RCC 7860 (cell line): Measurements from ENCODE around the gene KRT16.
"Not testable (repeated sequence)": the region's sequence is repeated elsewhere in the genome, so short reads cannot be mapped to it uniquely, and the experiment has no call there.

Experiments
- DNase-seq: peaks from one replicate; pipeline ENCODE4 v3.0.0-alpha.2; 2015; ENCODE audit warnings: low spot score
- FAIRE-seq: peaks from 2 replicates; lab custom pipeline; 2012; peaks lifted over from hg19 to GRCh38; lab: Jason Lieb, UNC

The KRT16 gene

GRCh38 chr17:41586863-41587495 is 25.6 kb downstream of the KRT16 start, which contains the start of gene KRT14:
Gene KRT14 (minus strand): TSS chr17:41586895. CDS start chr17:41586834, 61 bp downstream.
- DNase-seq (no peak), FAIRE-seq (no peak)

GRCh38 chr17:41585301-41586056 is 27.1 kb downstream of the KRT16 start:
- FAIRE-seq (no peak), DNase-seq (no peak)

GRCh38 chr17:41584331-41584927 is 28.1 kb downstream of the KRT16 start:
- FAIRE-seq: not testable (repeated sequence)

GRCh38 chr17:41583137-41584127 is 29.1 kb downstream of the KRT16 start:
- FAIRE-seq (no peak), DNase-seq (no peak)

More at GRCh38 chr17:41584331-41584927, 28.1 kb downstream of the KRT16 start:
- not testable (repeated sequence) for DNase-seq

GRCh38 chr17:41582061-41582968 is 30.3 kb downstream of the KRT16 start:
- FAIRE-seq, DNase-seq: not testable (repeated sequence)

- no peak for FAIRE-seq
Measured at GRCh38 chr17:41581366-41582060, 31.1 kb downstream of the KRT16 start.

GRCh38 chr17:41580687-41581365 is 31.7 kb downstream of the KRT16 start:
- FAIRE-seq (no peak), DNase-seq (no peak)

More at GRCh38 chr17:41581366-41582060, 31.1 kb downstream of the KRT16 start:
- DNase-seq: no peak

GRCh38 chr17:41580244-41580575 is 32.4 kb downstream of the KRT16 start:
- no peak for FAIRE-seq
- no peak for DNase-seq

- FAIRE-seq: no peak
- peak; percentile 39 for DNase-seq
Measured at GRCh38 chr17:41579484-41580243, 32.9 kb downstream of the KRT16 start.

- no peak for DNase-seq
- no peak for FAIRE-seq
Measured at GRCh38 chr17:41578971-41579370, 33.6 kb downstream of the KRT16 start.

- FAIRE-seq (no peak), DNase-seq (no peak)
Measured at GRCh38 chr17:41578538-41578937, 34.0 kb downstream of the KRT16 start.

- not testable (repeated sequence) for FAIRE-seq, DNase-seq
Measured at GRCh38 chr17:41576740-41577139, 35.8 kb downstream of the KRT16 start.

- FAIRE-seq (no peak), DNase-seq (no peak)
Measured at GRCh38 chr17:41575336-41575735, 37.2 kb downstream of the KRT16 start.

GRCh38 chr17:41571561-41572434 is 40.8 kb downstream of the KRT16 start, which contains the start of gene KRT9:
Gene KRT9 (minus strand): TSS chr17:41572059. CDS start chr17:41571992, 67 bp downstream.
- no peak for DNase-seq

GRCh38 chr17:41567317-41567716 is 45.2 kb downstream of the KRT16 start:
- DNase-seq (no peak), FAIRE-seq (no peak)

More at GRCh38 chr17:41571561-41572434, 40.8 kb downstream of the KRT16 start, which contains the start of gene KRT9:
- no peak for FAIRE-seq

GRCh38 chr17:41565338-41565737 is 47.2 kb downstream of the KRT16 start:
- no peak for DNase-seq
- no peak for FAIRE-seq
